Upper lobe of left lung (tissue), 4 donors: ENCODE data around the gene CST7.

Experiments used
- POLR2A ChIP-seq, 4 donors: fragments of 450-650 bp; IDR thresholded peaks; one replicate each; pipeline ENCODE4 v1.5.1; 2016 to 2017; ENCODE audit warnings: antibody characterized with exemption in 4 of 4, mild to moderate bottlenecking in 2 of 4
- TF ChIP-seq, protein P1 (sequence below), 6 experiments: fragments of 450-650 bp in 4 of 6; fragments of 200-600 bp in 2 of 6; sonication (generic) in 2 of 6; IDR thresholded peaks; one replicate each; pipeline ENCODE4 v1.5.1; 2016 to 2019; ENCODE audit warnings: antibody characterized with exemption in 6 of 6

DNA sequence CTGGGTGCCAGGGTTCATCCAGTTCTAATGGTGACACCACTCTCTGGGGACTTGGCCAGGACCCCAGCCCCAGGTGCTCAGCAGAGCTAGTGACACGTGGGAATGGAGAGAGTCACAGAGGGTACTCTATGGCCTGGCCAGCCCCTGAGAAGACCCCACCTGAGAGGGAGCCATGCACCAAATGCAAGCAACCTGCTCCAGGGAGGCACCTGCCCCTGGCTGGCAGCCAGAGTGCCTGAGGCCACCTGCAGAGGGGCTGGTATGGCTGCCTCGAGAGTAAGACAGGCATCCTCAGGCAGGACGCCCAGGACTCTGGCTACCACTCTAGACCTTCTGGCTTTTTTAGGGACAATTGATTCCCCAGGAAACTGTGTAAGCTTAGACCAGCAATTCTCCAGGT, 38.6 kb upstream of the CST7 start:
- TF ChIP-seq, protein P1, sequence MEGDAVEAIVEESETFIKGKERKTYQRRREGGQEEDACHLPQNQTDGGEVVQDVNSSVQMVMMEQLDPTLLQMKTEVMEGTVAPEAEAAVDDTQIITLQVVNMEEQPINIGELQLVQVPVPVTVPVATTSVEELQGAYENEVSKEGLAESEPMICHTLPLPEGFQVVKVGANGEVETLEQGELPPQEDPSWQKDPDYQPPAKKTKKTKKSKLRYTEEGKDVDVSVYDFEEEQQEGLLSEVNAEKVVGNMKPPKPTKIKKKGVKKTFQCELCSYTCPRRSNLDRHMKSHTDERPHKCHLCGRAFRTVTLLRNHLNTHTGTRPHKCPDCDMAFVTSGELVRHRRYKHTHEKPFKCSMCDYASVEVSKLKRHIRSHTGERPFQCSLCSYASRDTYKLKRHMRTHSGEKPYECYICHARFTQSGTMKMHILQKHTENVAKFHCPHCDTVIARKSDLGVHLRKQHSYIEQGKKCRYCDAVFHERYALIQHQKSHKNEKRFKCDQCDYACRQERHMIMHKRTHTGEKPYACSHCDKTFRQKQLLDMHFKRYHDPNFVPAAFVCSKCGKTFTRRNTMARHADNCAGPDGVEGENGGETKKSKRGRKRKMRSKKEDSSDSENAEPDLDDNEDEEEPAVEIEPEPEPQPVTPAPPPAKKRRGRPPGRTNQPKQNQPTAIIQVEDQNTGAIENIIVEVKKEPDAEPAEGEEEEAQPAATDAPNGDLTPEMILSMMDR (IDR thresholded peaks at IDR 0.05), result no peak
- no peak for TF ChIP-seq POLR2A (IDR thresholded peaks at IDR 0.05)
